ENCODE measurements around the gene PXDN. TPM values are rescaled to one million over a fixed set of nuclear protein-coding genes. Genes with fewer than 3 reads are reported as not detected.

The PXDN gene
- total and polyA plus RNA-seq, 10 of the 15 experiments (the other 5 are each of a cell fraction or from before 2014, with no cell fraction given): 0.12 to 0.69 (median 0.23) TPM; not detected in 5

DNA sequence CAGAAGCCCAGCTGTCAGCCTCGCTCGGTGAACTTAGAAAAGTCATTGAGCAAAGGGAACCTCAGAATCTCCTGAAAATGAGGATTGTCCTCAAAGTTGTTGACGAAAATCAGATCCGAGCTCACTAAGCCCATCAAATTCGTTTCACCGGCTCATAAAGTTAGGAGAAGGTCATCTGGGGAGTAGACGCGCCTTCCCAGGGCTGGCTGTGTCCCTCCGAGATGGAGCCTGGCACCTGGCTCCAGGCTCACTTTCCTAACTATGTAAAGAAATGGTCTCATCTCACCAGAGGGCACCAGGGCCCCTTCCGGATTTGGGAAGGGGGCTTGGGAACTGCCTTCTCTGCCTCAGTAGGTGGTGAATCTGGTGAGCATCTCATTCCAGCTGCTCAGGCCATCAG, 145.5 kb downstream of the PXDN start:
- DNase-seq (ENCODE audit: low read depth, low spot score): no peak
- TF ChIP-seq IKZF2 (IDR thresholded peaks at IDR 0.05) (no peak), TAF1 (IDR thresholded peaks at IDR 0.05; ENCODE audit: borderline replicate concordance, low read depth, low read length) (no peak), SUPT20H (IDR thresholded peaks at IDR 0.05; ENCODE audit: borderline replicate concordance, control insufficient read depth, low read depth, low read length) (no peak), RAD21 (IDR thresholded peaks at IDR 0.05; ENCODE audit: insufficient read depth, low read depth, low read length) (no peak), RFX5 (IDR thresholded peaks at IDR 0.05; ENCODE audit: low read depth, low read length) (no peak), MEF2A (IDR thresholded peaks at IDR 0.05; ENCODE audit: insufficient read depth, low read depth, low read length) (no peak), TCF3 (IDR thresholded peaks at IDR 0.05; ENCODE audit: borderline replicate concordance, insufficient read depth, low read depth, low read length) (no peak), SUZ12 (IDR thresholded peaks at IDR 0.05; ENCODE audit: unreplicated experiment) (no peak), MTA2 (IDR thresholded peaks at IDR 0.05; ENCODE audit: low read depth) (no peak), POU2F2 (IDR thresholded peaks at IDR 0.05; ENCODE audit: borderline replicate concordance, low read depth, low read length) (no peak), BMI1 (IDR thresholded peaks at IDR 0.05; ENCODE audit: borderline replicate concordance) (no peak)
- TF ChIP-seq, protein P1, sequence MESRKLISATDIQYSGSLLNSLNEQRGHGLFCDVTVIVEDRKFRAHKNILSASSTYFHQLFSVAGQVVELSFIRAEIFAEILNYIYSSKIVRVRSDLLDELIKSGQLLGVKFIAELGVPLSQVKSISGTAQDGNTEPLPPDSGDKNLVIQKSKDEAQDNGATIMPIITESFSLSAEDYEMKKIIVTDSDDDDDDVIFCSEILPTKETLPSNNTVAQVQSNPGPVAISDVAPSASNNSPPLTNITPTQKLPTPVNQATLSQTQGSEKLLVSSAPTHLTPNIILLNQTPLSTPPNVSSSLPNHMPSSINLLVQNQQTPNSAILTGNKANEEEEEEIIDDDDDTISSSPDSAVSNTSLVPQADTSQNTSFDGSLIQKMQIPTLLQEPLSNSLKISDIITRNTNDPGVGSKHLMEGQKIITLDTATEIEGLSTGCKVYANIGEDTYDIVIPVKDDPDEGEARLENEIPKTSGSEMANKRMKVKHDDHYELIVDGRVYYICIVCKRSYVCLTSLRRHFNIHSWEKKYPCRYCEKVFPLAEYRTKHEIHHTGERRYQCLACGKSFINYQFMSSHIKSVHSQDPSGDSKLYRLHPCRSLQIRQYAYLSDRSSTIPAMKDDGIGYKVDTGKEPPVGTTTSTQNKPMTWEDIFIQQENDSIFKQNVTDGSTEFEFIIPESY (IDR thresholded peaks at IDR 0.05): no peak
- TF ChIP-seq, protein P2, sequence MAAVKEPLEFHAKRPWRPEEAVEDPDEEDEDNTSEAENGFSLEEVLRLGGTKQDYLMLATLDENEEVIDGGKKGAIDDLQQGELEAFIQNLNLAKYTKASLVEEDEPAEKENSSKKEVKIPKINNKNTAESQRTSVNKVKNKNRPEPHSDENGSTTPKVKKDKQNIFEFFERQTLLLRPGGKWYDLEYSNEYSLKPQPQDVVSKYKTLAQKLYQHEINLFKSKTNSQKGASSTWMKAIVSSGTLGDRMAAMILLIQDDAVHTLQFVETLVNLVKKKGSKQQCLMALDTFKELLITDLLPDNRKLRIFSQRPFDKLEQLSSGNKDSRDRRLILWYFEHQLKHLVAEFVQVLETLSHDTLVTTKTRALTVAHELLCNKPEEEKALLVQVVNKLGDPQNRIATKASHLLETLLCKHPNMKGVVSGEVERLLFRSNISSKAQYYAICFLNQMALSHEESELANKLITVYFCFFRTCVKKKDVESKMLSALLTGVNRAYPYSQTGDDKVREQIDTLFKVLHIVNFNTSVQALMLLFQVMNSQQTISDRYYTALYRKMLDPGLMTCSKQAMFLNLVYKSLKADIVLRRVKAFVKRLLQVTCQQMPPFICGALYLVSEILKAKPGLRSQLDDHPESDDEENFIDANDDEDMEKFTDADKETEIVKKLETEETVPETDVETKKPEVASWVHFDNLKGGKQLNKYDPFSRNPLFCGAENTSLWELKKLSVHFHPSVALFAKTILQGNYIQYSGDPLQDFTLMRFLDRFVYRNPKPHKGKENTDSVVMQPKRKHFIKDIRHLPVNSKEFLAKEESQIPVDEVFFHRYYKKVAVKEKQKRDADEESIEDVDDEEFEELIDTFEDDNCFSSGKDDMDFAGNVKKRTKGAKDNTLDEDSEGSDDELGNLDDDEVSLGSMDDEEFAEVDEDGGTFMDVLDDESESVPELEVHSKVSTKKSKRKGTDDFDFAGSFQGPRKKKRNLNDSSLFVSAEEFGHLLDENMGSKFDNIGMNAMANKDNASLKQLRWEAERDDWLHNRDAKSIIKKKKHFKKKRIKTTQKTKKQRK (IDR thresholded peaks at IDR 0.05; ENCODE audit: low read depth, low read length): no peak
- TF ChIP-seq, protein P3, sequence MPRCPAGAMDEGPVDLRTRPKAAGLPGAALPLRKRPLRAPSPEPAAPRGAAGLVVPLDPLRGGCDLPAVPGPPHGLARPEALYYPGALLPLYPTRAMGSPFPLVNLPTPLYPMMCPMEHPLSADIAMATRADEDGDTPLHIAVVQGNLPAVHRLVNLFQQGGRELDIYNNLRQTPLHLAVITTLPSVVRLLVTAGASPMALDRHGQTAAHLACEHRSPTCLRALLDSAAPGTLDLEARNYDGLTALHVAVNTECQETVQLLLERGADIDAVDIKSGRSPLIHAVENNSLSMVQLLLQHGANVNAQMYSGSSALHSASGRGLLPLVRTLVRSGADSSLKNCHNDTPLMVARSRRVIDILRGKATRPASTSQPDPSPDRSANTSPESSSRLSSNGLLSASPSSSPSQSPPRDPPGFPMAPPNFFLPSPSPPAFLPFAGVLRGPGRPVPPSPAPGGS (IDR thresholded peaks at IDR 0.05; ENCODE audit: borderline replicate concordance, insufficient read depth, low read depth, low read length, poor library complexity, severe bottlenecking): no peak
- TF ChIP-seq, protein P4, sequence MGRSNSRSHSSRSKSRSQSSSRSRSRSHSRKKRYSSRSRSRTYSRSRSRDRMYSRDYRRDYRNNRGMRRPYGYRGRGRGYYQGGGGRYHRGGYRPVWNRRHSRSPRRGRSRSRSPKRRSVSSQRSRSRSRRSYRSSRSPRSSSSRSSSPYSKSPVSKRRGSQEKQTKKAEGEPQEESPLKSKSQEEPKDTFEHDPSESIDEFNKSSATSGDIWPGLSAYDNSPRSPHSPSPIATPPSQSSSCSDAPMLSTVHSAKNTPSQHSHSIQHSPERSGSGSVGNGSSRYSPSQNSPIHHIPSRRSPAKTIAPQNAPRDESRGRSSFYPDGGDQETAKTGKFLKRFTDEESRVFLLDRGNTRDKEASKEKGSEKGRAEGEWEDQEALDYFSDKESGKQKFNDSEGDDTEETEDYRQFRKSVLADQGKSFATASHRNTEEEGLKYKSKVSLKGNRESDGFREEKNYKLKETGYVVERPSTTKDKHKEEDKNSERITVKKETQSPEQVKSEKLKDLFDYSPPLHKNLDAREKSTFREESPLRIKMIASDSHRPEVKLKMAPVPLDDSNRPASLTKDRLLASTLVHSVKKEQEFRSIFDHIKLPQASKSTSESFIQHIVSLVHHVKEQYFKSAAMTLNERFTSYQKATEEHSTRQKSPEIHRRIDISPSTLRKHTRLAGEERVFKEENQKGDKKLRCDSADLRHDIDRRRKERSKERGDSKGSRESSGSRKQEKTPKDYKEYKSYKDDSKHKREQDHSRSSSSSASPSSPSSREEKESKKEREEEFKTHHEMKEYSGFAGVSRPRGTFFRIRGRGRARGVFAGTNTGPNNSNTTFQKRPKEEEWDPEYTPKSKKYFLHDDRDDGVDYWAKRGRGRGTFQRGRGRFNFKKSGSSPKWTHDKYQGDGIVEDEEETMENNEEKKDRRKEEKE (IDR thresholded peaks at IDR 0.05): no peak

More for the DNA sequence above, 145.5 kb downstream of the PXDN start:
- H2AFZ ChIP-seq (ENCODE audit: control insufficient read depth, low read depth, low read length): no peak overlapping the region
- ChIA-PET POLR2A (no interaction called here), RAD21 (ENCODE audit: unreplicated experiment) (no interaction called here), SMC1A (ENCODE audit: uncharacterized antibody, unreplicated experiment) (no interaction called here), CTCF (no interaction called here)
- no peaks in the 10 kb centered on the region for H3K79me2 ChIP-seq (ENCODE audit: control insufficient read depth, insufficient read depth, low read length)
- no TSS peak for BruUV-seq (replicated peaks)
- no peak overlapping the region for H3K27ac ChIP-seq (ENCODE audit: control insufficient read depth, insufficient read depth)
- intact Hi-C loops (cut with micrococcal nuclease; ENCODE audit: unreplicated experiment) (no loop called here), in situ Hi-C loops (cut with MboI) (no loop called here)
- ATAC-seq (no peak), FAIRE-seq (no peak)
- H3K9me3 ChIP-seq (replicated peaks; ENCODE audit: control insufficient read depth, insufficient read depth, low read length): no peaks in the 10 kb centered on the region; the same call in 2 of the 3 replicates
- H3K4me1 ChIP-seq (ENCODE audit: control insufficient read depth, insufficient read depth, low read length): no peaks in the 10 kb centered on the region
- H3K9ac ChIP-seq (ENCODE audit: control insufficient read depth, insufficient read depth, low read length): no peak overlapping the region
- no peaks in the 10 kb centered on the region for H4K20me1 ChIP-seq (ENCODE audit: control insufficient read depth, insufficient read depth)
- H3K4me3 ChIP-seq: no peak overlapping the region
- H3K4me2 ChIP-seq (ENCODE audit: control insufficient read depth, insufficient read depth): no peak overlapping the region
- WGBS (ENCODE audit: insufficient coverage, insufficient replicate concordance, low lambda C conversion rate, missing lambda C conversion rate): 47% methylated on average over 10 of the region's 10 CpGs
- no peaks in the 10 kb centered on the region for H3K36me3 ChIP-seq (ENCODE audit: control insufficient read depth in 2 of 2, insufficient read depth in 2 of 2, low read length in 1 of 2)
- no peaks in the 10 kb centered on the region for H3K27me3 ChIP-seq (replicated peaks in 1 of 2; ENCODE audit: control insufficient read depth in 2 of 2, insufficient read depth in 2 of 2, low read length in 1 of 2)

Measured in GM12878 (cell line).